HEK293T (cell line): ENCODE measurements around the gene NACC2.

ENCODE experiments used
- ELF4 ChIP-seq: fragments of 450-650 bp; IDR thresholded peaks from 2 replicates; pipeline ENCODE4 v1.6.1; 2017; ENCODE audit warnings: antibody characterized with exemption
- FOXA1 ChIP-seq: fragments of 450-650 bp; IDR thresholded peaks from 2 replicates; pipeline ENCODE4 v1.6.1; 2016; ENCODE audit warnings: mild to moderate bottlenecking
- FOXM1 ChIP-seq: fragments of 450-650 bp; IDR thresholded peaks from 2 replicates; pipeline ENCODE4 v1.6.1; 2017; ENCODE audit warnings: mild to moderate bottlenecking, borderline replicate concordance
- HDGF ChIP-seq: fragments of 450-650 bp; IDR thresholded peaks from 2 replicates; pipeline ENCODE4 v1.6.1; 2017; ENCODE audit warnings: antibody characterized with exemption, borderline replicate concordance
- LEF1 ChIP-seq: fragments of 450-650 bp; IDR thresholded peaks from 2 replicates; pipeline ENCODE4 v1.6.1; 2017; ENCODE audit warnings: mild to moderate bottlenecking, borderline replicate concordance
- SP1 ChIP-seq: fragments of 450-650 bp; IDR thresholded peaks from 2 replicates; pipeline ENCODE4 v1.6.1; 2017
- SUZ12 ChIP-seq: fragments of 450-650 bp; IDR thresholded peaks from 2 replicates; pipeline ENCODE4 v1.6.1; 2016; ENCODE audit warnings: mild to moderate bottlenecking

- TF ChIP-seq SP1 (no peak), FOXA1 (no peak), LEF1 (no peak), ELF4 (no peak), SUZ12 (no peak), FOXM1 (no peak), HDGF (no peak)
Measured at GRCh38 chr9:136111910-136112309, 16.8 kb upstream of the NACC2 start.
